B cell (primary cell): ENCODE measurements around the gene ANKRD29. TPM values are rescaled to one million over a fixed set of nuclear protein-coding genes. Genes with fewer than 3 reads are reported as not detected.

Source experiments
- ATAC-seq: fragments of 200-7000 bp; cut with Tn5 transposase; one replicate; pipeline ENCODE4 v1.10.0; 2021; ENCODE audit warnings: low read depth, mild to moderate bottlenecking, moderate number of reproducible peaks, moderate library complexity
- CTCF ChIA-PET: fragments of 350-600 bp; sonication (Branson Sonifier 250); formaldehyde crosslinking; loops from one replicate; lab custom pipeline; 2021; ENCODE audit warnings: antibody characterized with exemption, inconsistent platforms; lab: Charles Lee
- POLR2A ChIA-PET: fragments of 350-600 bp; sonication (Branson Sonifier 250); formaldehyde crosslinking; loops from one replicate; lab custom pipeline; 2021; ENCODE audit warnings: antibody characterized with exemption; lab: Charles Lee
- DNase-seq: peaks from one replicate; pipeline ENCODE4 v3.0.0; 2013
- H2AFZ ChIP-seq: 2 replicates; pipeline ENCODE4 v1.6.1; 2012; ENCODE audit warnings: mild to moderate bottlenecking, low read depth, low read length; ENCODE audit not compliant: insufficient read depth, poor library complexity, severe bottlenecking
- H3K27ac ChIP-seq, 2 donors: 1 replicate in 1 of 2; 2 replicates in 1 of 2; pipeline ENCODE4 v1.5.1; 2012 to 2013; ENCODE audit warnings: low read length in 2 of 2, mild to moderate bottlenecking in 2 of 2, moderate library complexity in 1 of 2
- H3K27me3 ChIP-seq, 4 experiments: fragments of 200-600 bp in 1 of 4; sonication (generic) in 1 of 4; replicated peaks in 1 of 4; 1 replicate in 2 of 4; 2 replicates in 2 of 4; pipeline versions ENCODE4 v1.6.1 to v1.7.0; 2013 to 2016; ENCODE audit warnings: low read length in 3 of 4, mild to moderate bottlenecking in 2 of 4, mixed read lengths in 1 of 4, moderate library complexity in 1 of 4; ENCODE audit not compliant: insufficient read depth in 4 of 4, control insufficient read depth in 3 of 4; ENCODE audit errors: control extremely low read depth in 1 of 4
- H3K36me3 ChIP-seq, 2 experiments: replicated peaks in 1 of 2; 1 replicate in 1 of 2; 2 replicates in 1 of 2; pipeline versions ENCODE4 v1.6.1 to v1.7.1; 2013; ENCODE audit warnings: low read length in 1 of 2; ENCODE audit not compliant: insufficient read depth in 2 of 2, control insufficient read depth in 1 of 2; ENCODE audit errors: control extremely low read depth in 1 of 2, extremely low read depth in 1 of 2
- H3K4me1 ChIP-seq, 2 donors: fragments of 200-600 bp in 1 of 2; sonication (generic) in 1 of 2; 1 replicate in 1 of 2; 2 replicates in 1 of 2; pipeline versions ENCODE4 v1.5.1 to v1.6.1; 2013 to 2017; ENCODE audit warnings: low read length in 2 of 2; ENCODE audit not compliant: control insufficient read depth in 2 of 2, insufficient read depth in 2 of 2
- H3K4me2 ChIP-seq: replicated peaks from 2 replicates; pipeline ENCODE3; 2012; ENCODE audit warnings: mild to moderate bottlenecking, low read depth, low read length; ENCODE audit not compliant: poor library complexity, severe bottlenecking
- H3K4me3 ChIP-seq, 5 experiments: fragments of 200-600 bp in 1 of 5; sonication (generic) in 1 of 5; 1 replicate in 3 of 5; 2 replicates in 2 of 5; pipeline versions ENCODE4 v1.5.1 to v1.7.0; 2011 to 2016; ENCODE audit warnings: low read length in 4 of 5, mild to moderate bottlenecking in 4 of 5, low read depth in 2 of 5, control low read depth in 1 of 5, moderate library complexity in 1 of 5; ENCODE audit not compliant: insufficient read depth in 1 of 5; ENCODE audit errors: control extremely low read depth in 1 of 5, extremely low read depth in 1 of 5
- H3K79me2 ChIP-seq: fragments of 200-600 bp; sonication (generic); one replicate; pipeline ENCODE4 v1.6.0; 2016; ENCODE audit warnings: low read length; ENCODE audit not compliant: control insufficient read depth, insufficient read depth
- H3K9ac ChIP-seq: fragments of 200-600 bp; sonication (generic); 2 replicates; pipeline ENCODE4 v1.6.1; 2017; ENCODE audit warnings: mild to moderate bottlenecking, low read length, moderate library complexity
- H3K9me3 ChIP-seq, 3 donors: one replicate each; pipeline versions ENCODE4 v1.6.1 to v1.7.1; 2013; ENCODE audit warnings: low read length in 2 of 3; ENCODE audit not compliant: control insufficient read depth in 2 of 3, insufficient read depth in 1 of 3; ENCODE audit errors: control extremely low read depth in 1 of 3
- H4K20me1 ChIP-seq: 2 replicates; pipeline ENCODE4 v1.6.0; 2012; ENCODE audit warnings: mild to moderate bottlenecking, low read length; ENCODE audit not compliant: insufficient read depth, control insufficient read depth, poor library complexity, severe bottlenecking
- H3K27ac Mint-ChIP-seq: one replicate; pipeline ENCODE4 v1.8.0; 2021; ENCODE audit warnings: mixed read lengths
- H3K27me3 Mint-ChIP-seq: one replicate; pipeline ENCODE4 v1.8.0; 2021; ENCODE audit warnings: mixed read lengths
- H3K4me1 Mint-ChIP-seq: one replicate; pipeline ENCODE4 v1.8.0; 2021; ENCODE audit warnings: mixed read lengths
- H3K4me3 Mint-ChIP-seq: one replicate; pipeline ENCODE4 v1.8.0; 2021; ENCODE audit warnings: mixed read lengths
- H3K9me3 Mint-ChIP-seq: one replicate; pipeline ENCODE4 v1.8.0; 2022; ENCODE audit warnings: mixed read lengths; ENCODE audit not compliant: insufficient read depth
- EZH2 ChIP-seq: IDR thresholded peaks from 2 replicates; pipeline ENCODE4 v1.6.1; 2012; ENCODE audit warnings: borderline replicate concordance, low read depth, mild to moderate bottlenecking, moderate library complexity, low read length; ENCODE audit not compliant: insufficient read depth, poor library complexity, severe bottlenecking
- WGBS: methylation state at CpG from one replicate; pipeline ENCODE4 v1.1.5; 2013; ENCODE audit warnings: missing lambda C conversion rate; ENCODE audit not compliant: insufficient coverage; 5-methylcytosine and 5-hydroxymethylcytosine counted together
- intact Hi-C: fragments of 100-400 bp; cut with micrococcal nuclease; formaldehyde crosslinking; loops from one replicate; pipeline ENCODE4 v1.10.0; 2022
- polyA plus RNA-seq: library from polyadenylated mRNA; depleted of rRNA; stranded (reverse); fragments of >200 nt; gene quantifications from 2 replicates; pipeline ENCODE4 v1.2.3, GENCODE V29; 2012
- total RNA-seq, 2 donors: library from RNA; stranded (reverse); fragments of 120-200 nt in 1 of 2; gene quantifications; 1 replicate in 1 of 2; 2 replicates in 1 of 2; pipeline versions ENCODE4 v1.2.3 to v1.2.4, GENCODE V29; 2013 to 2022
- TF ChIP-seq, protein P1 (sequence below): fragments of 200-600 bp; IDR thresholded peaks from one replicate; pipeline ENCODE4 v1.8.0; 2022; ENCODE audit warnings: antibody characterized with exemption, mild to moderate bottlenecking

The ANKRD29 gene
- total and polyA plus RNA-seq, 2 donors (not counting 1 experiment from before 2014, with no cell fraction given): not detected

DNA sequence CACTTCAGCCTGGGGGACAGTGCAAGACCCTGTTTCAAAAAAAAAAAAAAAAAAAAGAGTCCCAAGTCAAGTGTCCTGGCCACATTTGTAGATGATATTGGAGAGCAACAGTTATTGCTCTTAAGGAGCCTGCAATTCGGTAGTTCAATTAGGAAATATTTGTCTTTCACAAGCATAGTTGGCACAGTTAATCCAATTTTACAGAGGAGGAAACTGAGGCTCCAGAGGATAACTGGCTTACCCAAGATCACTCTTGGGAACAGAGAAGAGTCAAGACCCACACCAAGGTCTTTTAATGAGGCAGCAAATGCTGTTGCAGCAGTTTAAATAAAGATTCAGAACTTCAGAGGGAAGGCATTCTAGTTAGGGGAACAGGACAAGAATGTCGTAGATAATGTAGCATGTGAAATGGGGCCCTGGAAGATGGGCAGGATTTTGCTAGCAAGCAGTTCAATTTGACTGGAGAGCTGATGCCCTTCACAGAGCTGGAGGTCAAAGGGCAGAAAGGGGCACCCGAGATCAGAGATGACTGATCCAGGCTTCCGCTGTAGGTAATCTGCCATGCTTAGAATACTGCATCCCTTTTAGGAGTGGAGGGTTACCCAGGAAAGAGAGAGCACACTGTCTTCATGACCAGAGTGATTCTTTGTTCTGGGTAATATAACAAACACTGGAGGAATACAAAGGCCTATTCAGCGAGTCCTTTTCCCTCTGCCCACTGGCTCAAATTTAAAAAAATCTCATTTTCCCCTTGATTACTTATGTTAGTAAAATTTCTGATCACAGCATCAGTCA lies 79.4 kb downstream of the ANKRD29 start:
- intact Hi-C loops: loop anchor here (10.0 kb wide), 1 partner anchor 348 kb away; no protein-coding TSS in a partner anchor
- no peak overlapping the region for H3K27ac Mint-ChIP-seq
- peaks cover 0 to 16% of the 10 kb centered on the region in 2 experiments for H3K36me3 ChIP-seq
- TF ChIP-seq, protein P1, sequence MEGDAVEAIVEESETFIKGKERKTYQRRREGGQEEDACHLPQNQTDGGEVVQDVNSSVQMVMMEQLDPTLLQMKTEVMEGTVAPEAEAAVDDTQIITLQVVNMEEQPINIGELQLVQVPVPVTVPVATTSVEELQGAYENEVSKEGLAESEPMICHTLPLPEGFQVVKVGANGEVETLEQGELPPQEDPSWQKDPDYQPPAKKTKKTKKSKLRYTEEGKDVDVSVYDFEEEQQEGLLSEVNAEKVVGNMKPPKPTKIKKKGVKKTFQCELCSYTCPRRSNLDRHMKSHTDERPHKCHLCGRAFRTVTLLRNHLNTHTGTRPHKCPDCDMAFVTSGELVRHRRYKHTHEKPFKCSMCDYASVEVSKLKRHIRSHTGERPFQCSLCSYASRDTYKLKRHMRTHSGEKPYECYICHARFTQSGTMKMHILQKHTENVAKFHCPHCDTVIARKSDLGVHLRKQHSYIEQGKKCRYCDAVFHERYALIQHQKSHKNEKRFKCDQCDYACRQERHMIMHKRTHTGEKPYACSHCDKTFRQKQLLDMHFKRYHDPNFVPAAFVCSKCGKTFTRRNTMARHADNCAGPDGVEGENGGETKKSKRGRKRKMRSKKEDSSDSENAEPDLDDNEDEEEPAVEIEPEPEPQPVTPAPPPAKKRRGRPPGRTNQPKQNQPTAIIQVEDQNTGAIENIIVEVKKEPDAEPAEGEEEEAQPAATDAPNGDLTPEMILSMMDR: no peak
- no peak for TF ChIP-seq EZH2
- peaks cover 34% of the 10 kb centered on the region for H3K4me1 Mint-ChIP-seq
- H3K79me2 ChIP-seq: peaks cover 72% of the 10 kb centered on the region
- no peak overlapping the region for H3K27ac ChIP-seq
- POLR2A ChIA-PET: no interaction called here
- H3K9me3 ChIP-seq: no peaks in the 10 kb centered on the region
- H3K9me3 Mint-ChIP-seq: no peaks in the 10 kb centered on the region
- ATAC-seq (no peak), DNase-seq (no peak)
- peaks cover 13 to 21% of the 10 kb centered on the region in 2 donors for H3K4me1 ChIP-seq
- H3K4me3 Mint-ChIP-seq: no peak overlapping the region
- no peak overlapping the region for H2AFZ ChIP-seq
- H4K20me1 ChIP-seq: peaks cover 21% of the 10 kb centered on the region
- CTCF ChIA-PET: no interaction called here
- H3K9ac ChIP-seq: no peak overlapping the region
- no peak overlapping the region for H3K4me2 ChIP-seq
- H3K4me3 ChIP-seq: no peak overlapping the region
- H3K27me3 ChIP-seq: no peaks in the 10 kb centered on the region
- H3K27me3 Mint-ChIP-seq: no peaks in the 10 kb centered on the region
- 100% methylated on average over 2 of the region's 5 CpGs for WGBS
